SK-N-DZ (cell line): Measurements from ENCODE around the gene TOM1L2.

ENCODE experiments used
- DNase-seq: peaks from one replicate; pipeline ENCODE4 v3.0.0-alpha.2; 2015; ENCODE audit warnings: low spot score

The TOM1L2 gene

GRCh38 chr17:17877529-17878358, 94.5 kb downstream of the TOM1L2 start:
- DNase-seq, result no peak

DNA sequence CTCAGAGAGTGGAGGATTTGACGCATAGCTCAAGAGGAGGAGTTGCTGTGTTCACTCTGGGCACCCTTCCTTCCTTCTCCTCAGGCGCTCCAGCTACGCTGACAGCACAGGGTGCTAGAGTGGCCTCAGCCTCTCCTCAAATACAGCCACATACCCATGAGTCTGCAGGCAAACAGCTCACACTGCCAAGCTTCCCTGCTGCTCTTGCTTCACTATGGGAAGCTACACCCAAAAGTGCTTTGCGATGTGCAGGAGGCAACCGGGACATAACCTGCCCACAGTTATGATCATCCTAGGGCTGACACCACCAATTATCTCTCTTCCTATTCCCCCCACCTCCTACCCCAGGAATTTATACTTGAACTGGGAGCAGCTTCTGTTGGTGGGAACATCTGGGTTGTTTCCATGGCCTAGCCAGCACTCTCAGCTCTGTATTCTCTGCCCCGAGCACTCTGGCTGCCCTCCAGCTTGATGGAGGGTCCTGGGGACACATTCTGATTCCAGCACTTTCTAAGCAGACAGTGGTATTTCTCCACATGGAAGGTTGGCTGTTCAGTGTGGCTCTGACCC, 95.2 kb downstream of the TOM1L2 start:
- DNase-seq, result no peak

- DNase-seq, result no peak
These were observed 97.7 kb downstream of the TOM1L2 start for GRCh38 chr17:17874478-17874877.

DNA sequence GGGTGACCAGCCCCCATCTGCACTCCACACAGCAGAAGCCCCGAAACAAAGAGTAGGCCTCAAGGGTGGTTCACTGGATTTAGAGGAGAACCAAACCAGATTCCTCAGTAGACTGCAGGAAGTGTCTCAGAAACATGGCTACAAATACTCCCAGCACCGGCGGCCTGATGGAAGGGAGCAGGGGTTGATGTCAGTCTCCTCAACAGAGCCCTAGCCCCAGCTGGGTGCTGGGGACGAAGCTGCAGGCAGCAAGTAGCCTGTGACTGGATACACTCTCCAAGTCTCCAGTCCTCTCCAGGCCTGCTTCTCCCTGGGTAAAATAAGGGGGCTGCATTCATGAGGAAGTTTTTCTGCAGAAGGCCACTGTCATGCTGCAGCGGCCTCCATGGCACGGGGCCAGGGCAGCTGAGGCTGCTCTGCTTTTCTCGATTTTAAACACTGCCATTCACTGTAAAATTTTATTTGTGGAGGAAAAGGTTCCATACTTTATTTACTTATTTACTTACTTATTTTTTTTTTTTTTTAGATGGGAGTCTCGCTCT, 98.7 kb downstream of the TOM1L2 start:
- no peak for DNase-seq

DNA sequence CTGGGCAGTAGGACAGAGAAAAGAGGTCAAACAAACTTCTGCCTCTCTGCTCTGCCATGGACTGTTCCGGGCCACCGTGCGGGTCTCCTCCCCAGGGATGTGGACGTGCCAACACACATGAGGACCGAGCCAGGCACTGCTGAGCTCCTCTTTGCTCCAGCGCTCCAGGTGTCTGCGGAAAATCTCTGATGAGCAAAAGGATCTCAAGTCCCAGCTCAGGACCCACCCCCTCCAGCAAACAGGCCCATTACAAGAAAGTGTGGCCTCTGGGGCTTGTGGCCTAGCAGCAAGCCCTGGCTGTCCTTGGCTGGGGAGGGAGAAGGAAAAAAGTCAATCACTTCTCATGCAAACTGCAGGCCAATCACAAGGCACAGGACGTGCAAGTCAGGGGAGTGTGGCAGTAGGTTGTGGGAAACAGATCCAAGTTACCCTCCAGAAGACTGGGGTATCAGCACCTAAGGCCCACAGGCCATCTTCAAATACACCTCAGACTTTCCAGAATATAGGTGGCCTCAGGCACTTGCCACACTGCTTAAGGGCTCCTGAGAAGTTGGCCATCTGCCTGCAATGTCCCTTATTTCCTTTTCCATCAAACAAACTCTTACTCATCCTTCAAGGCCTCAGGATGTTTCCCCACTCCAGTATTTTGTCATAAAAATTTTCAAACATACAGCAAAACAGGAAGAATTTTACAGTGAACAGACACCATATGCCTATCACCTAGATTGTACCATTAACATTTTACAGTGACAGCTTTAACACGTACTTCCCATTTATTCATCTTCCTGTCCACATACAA, 99.5 kb downstream of the TOM1L2 start:
- DNase-seq, result no peak

DNA sequence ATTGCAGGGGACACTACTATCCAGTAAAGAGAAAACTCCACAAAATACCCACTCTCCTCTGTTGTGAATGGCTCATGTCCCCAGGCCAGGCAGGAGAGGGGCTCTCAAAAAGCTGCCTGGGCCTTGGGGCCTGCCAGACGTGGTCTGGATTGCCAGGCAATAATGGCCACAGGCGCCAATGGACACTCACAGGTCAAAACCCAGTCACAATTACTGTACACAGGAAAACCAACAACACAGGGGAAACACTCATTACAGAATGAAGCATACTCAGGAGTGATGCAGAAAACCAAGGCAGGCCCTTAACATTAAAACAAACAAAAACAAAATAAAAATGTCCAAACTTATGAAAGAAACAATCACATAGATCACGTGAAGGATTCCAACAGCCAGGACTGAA, 100.3 kb downstream of the TOM1L2 start:
- DNase-seq, result no peak

DNA sequence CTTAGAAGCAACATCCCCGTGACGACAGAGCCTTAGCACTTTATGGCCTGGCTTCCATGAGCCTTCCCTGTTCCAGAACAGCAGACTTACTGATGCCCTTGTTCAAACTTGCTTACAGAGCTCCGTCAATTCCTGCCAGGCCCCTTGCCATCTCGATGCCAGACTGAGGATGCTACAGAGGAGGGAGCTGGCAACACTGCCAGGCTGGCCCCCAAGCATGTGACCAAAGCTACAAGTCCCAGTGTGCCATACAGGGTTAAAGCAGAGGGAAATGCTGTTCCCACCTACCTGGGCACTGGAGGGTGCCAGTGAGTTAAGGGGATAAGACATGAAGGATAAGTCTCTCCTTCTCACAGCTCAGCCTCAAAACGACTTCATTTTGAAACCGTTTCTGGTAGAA, 102.0 kb downstream of the TOM1L2 start:
- DNase-seq, result no peak

- DNase-seq, result no peak
These were observed 103.3 kb downstream of the TOM1L2 start for GRCh38 chr17:17868641-17869522.

GRCh38 chr17:17866897-17867296, 105.3 kb downstream of the TOM1L2 start:
- DNase-seq, result no peak

DNA sequence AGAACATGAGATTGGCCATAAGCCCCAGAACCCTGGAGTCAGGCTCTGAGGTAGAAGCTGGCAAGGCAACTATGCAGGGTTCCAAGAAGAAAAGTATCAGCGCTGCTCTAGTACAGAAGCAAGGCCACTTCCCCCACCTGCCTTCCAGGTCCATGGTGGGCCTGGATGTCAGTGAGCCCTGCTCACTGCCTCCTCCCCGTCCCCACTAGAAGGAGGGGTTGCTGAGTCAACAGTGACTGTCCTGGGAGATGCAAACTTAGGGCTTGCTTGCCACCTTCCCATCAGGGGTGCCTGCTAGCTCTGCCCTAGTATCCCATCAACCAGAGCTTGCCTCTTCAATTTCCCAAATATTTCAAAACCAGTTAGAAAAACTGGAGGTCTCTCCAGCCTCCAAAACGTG, 105.8 kb downstream of the TOM1L2 start:
- no peak for DNase-seq

- no peak for DNase-seq
These were observed 107.2 kb downstream of the TOM1L2 start for GRCh38 chr17:17865035-17865434.

GRCh38 chr17:17860766-17861107, 111.5 kb downstream of the TOM1L2 start:
- DNase-seq, result no peak

- peak; percentile 71 for DNase-seq
These were observed 112.1 kb downstream of the TOM1L2 start for GRCh38 chr17:17859909-17860765.

- DNase-seq, result no peak
These were observed 114.7 kb downstream of the TOM1L2 start for GRCh38 chr17:17857496-17857895.

DNA sequence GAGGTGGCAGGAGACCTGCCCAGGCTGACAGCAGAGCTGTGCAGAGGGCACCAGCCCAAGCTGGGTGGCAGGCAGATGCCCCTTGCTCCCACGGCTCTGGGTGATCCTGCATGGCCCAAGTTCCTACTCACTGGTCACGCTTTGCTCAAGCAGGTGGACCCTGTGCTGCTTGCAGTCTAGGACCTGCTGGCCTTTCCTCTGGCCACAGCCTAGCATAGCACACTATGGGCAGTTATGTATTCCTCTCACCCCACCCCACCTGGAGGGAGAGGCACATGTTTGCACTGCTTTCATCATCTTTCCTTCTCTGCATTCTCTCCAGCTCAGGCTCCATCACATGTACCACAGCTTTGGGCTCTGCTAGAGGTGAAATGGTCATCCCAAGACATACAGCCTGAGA, 115.8 kb downstream of the TOM1L2 start:
- no peak for DNase-seq

DNA sequence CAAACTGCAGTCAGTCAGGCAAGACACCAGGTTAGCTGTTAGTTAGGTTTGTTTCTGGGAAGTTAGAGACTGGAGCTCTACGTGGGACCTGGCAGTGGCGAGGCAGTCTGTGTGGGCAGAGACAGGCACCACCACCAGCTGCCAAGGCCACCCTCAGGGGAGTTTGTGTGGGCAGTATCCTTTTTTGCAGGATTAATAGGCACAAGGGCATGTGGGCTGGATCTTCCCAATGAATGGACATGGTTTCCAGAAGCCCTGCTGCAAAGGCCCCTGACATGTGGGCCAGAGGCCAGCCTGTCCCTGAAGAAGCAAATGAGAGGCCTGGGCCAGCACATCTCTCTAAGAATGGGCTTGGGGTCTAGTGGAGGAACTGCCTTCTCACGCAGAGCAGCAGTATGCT, 116.2 kb downstream of the TOM1L2 start:
- DNase-seq, result no peak

- no peak for DNase-seq
These were observed 118.3 kb downstream of the TOM1L2 start for GRCh38 chr17:17853811-17854447.

DNA sequence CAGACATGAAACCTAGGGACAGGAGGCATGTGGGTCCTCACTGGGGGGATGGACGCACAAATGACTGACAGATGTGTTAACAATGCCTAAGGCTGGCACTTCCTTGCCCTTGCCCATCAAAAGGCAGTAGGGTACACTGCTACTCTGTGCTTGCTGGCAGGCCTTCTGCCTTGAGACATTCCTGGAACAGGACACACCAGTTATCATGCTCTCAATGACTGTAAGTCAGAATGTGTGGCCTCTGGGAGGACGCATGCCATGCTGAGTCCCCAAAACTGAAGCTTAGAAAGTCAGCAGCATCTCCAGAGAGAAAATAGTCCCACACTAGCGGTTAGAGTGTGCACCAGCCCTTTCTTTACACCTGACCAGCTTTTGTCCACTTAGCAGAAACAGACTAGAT, 119.3 kb downstream of the TOM1L2 start:
- DNase-seq, result no peak

- DNase-seq, result no peak
These were observed 120.8 kb downstream of the TOM1L2 start for GRCh38 chr17:17851103-17852002.
